Measurements from ENCODE around the gene KIAA1217.

Gene KIAA1217

GRCh38 chr10:24536636-24537035 is 327.7 kb downstream of the KIAA1217 start:
- DNase-seq (ENCODE audit: low read depth in 4 of 4, low spot score in 1 of 4), result no peak

GRCh38 chr10:24541239-24541753 is 332.4 kb downstream of the KIAA1217 start:
- DNase-seq (ENCODE audit: low read depth in 4 of 4, low spot score in 1 of 4), result no peak

- DNase-seq (ENCODE audit: low read depth in 4 of 4, low spot score in 1 of 4), result no peak
Observed at GRCh38 chr10:24542314-24543270, 333.7 kb downstream of the KIAA1217 start.

- no peak for DNase-seq (ENCODE audit: low read depth in 4 of 4, low spot score in 1 of 4)
Observed at GRCh38 chr10:24544776-24545175, 335.8 kb downstream of the KIAA1217 start.

GRCh38 chr10:24545585-24545984 is 336.6 kb downstream of the KIAA1217 start:
- no peak for DNase-seq (ENCODE audit: low read depth in 4 of 4, low spot score in 1 of 4)

- DNase-seq (ENCODE audit: low read depth in 4 of 4, low spot score in 1 of 4), result no peak
Observed at GRCh38 chr10:24550680-24551079, 341.7 kb downstream of the KIAA1217 start.

GRCh38 chr10:24551161-24551560 is 342.2 kb downstream of the KIAA1217 start:
- DNase-seq (ENCODE audit: low read depth in 4 of 4, low spot score in 1 of 4), result no peak

GRCh38 chr10:24552346-24553016 is 343.5 kb downstream of the KIAA1217 start:
- no peak for DNase-seq (ENCODE audit: low read depth in 4 of 4, low spot score in 1 of 4)

GRCh38 chr10:24553051-24553612 is 344.2 kb downstream of the KIAA1217 start:
- no peak for DNase-seq (ENCODE audit: low read depth in 4 of 4, low spot score in 1 of 4)

GRCh38 chr10:24554036-24554435 is 345.1 kb downstream of the KIAA1217 start:
- no peak for DNase-seq (ENCODE audit: low read depth in 4 of 4, low spot score in 1 of 4)

GRCh38 chr10:24556126-24556749 is 347.3 kb downstream of the KIAA1217 start:
- DNase-seq (ENCODE audit: low read depth in 4 of 4, low spot score in 1 of 4), result no peak

GRCh38 chr10:24556750-24557742 is 348.1 kb downstream of the KIAA1217 start:
- no peak for DNase-seq (ENCODE audit: low read depth in 4 of 4, low spot score in 1 of 4)

- no peak for DNase-seq (ENCODE audit: low read depth in 4 of 4, low spot score in 1 of 4)
Observed at GRCh38 chr10:24561453-24561852, 352.5 kb downstream of the KIAA1217 start.

GRCh38 chr10:24568042-24568441 is 359.1 kb downstream of the KIAA1217 start:
- DNase-seq (ENCODE audit: low read depth in 4 of 4, low spot score in 1 of 4), result no peak

- DNase-seq (ENCODE audit: low read depth in 4 of 4, low spot score in 1 of 4), result no peak
Observed at GRCh38 chr10:24569330-24569796, 360.4 kb downstream of the KIAA1217 start.

GRCh38 chr10:24569828-24570657 is 361.1 kb downstream of the KIAA1217 start:
- DNase-seq (ENCODE audit: low read depth in 4 of 4, low spot score in 1 of 4), result no peak

- no peak for DNase-seq (ENCODE audit: low read depth in 4 of 4, low spot score in 1 of 4)
Observed at GRCh38 chr10:24570658-24571426, 361.9 kb downstream of the KIAA1217 start.

- DNase-seq (ENCODE audit: low read depth in 4 of 4, low spot score in 1 of 4), result no peak
Observed at GRCh38 chr10:24571870-24572450, 363.0 kb downstream of the KIAA1217 start.

Data from stimulated activated CD4-positive, alpha-beta T cell treated with anti-CD3 and anti-CD28 coated beads, Interleukin-1b, Interleukin-23, amount 100 ng/mL, for 24 hours (primary cell).